Right lobe of liver (tissue), 6 donors: ENCODE data around the gene PTPN18. TPM values are rescaled to one million over a fixed set of nuclear protein-coding genes. Genes with fewer than 3 reads are reported as not detected.

Experiments
- ATAC-seq, 4 donors: fragments of 200-7000 bp; cut with Tn5 transposase; one replicate each; pipeline ENCODE4 v1.9.1; 2020; ENCODE audit warnings: mild to moderate bottlenecking in 4 of 4, moderate library complexity in 4 of 4
- DNase-seq, 3 donors: peaks; one replicate each; pipeline ENCODE4 v3.0.0-alpha.2; 2020
- H3K27ac ChIP-seq, 3 donors: fragments of 200-600 bp; one replicate each; pipeline ENCODE4 v1.8.0; 2022
- H3K27me3 ChIP-seq, 2 donors: fragments of 200-600 bp; one replicate each; pipeline ENCODE4 v1.8.0; 2022
- H3K36me3 ChIP-seq, 4 donors: fragments of 200-600 bp; sonication (generic) in 1 of 4; one replicate each; pipeline versions ENCODE4 v1.5.1 to v1.8.0; 2017 to 2022; ENCODE audit warnings: control low read depth in 1 of 4
- H3K4me1 ChIP-seq, 4 donors: fragments of 200-600 bp; sonication (generic) in 1 of 4; one replicate each; pipeline versions ENCODE4 v1.5.1 to v1.8.0; 2017 to 2022; ENCODE audit warnings: control low read depth in 1 of 4
- H3K4me3 ChIP-seq, 3 donors: fragments of 200-600 bp; one replicate each; pipeline ENCODE4 v1.8.0; 2022
- H3K9me3 ChIP-seq, 4 donors: fragments of 200-600 bp; sonication (generic) in 1 of 4; one replicate each; pipeline versions ENCODE4 v1.5.1 to v1.8.0; 2017 to 2022; ENCODE audit warnings: control low read depth in 1 of 4
- CTCF ChIP-seq, 4 donors: fragments of 200-600 bp in 3 of 4; fragments of 450-650 bp in 1 of 4; IDR thresholded peaks; one replicate each; pipeline versions ENCODE4 v1.5.1 to v1.8.0; 2016 to 2022; ENCODE audit warnings: antibody characterized with exemption in 4 of 4, mild to moderate bottlenecking in 2 of 4
- POLR2A ChIP-seq: fragments of 450-650 bp; IDR thresholded peaks from one replicate; pipeline ENCODE4 v1.6.1; 2017; ENCODE audit warnings: antibody characterized with exemption, mild to moderate bottlenecking
- WGBS: methylation state at CpG from one replicate; pipeline ENCODE4 v1.1.6; 2018; ENCODE audit warnings: low coverage, low lambda C conversion rate; ENCODE audit not compliant: insufficient coverage; ENCODE audit errors: missing lambda C conversion rate; 5-methylcytosine and 5-hydroxymethylcytosine counted together
- intact Hi-C, 2 donors: fragments of 100-400 bp; cut with DNase I; formaldehyde crosslinking; loops; one replicate each; pipeline versions ENCODE4 v1.11.2 to v1.14.1; 2022
- total RNA-seq, 6 experiments: library from RNA; depleted of rRNA in 2 of 6; stranded (reverse); fragments of >200 nt in 2 of 6; fragmentation: NEBNext Ultra II Directional in 3 of 6; extraction: Animal tissue kit (Norgen Biotek cat#: 25700) in 3 of 6; gene quantifications; one replicate each; pipeline versions ENCODE4 v1.1.0 to v1.2.4, GENCODE V29; 2016 to 2023
- donor health status: DM: no; HTN: yes; CAD: no.
- donor health status: DM: no; HTN: no; CAD: no.
- donor health status: DM: no; HTN: no; CAD: no.
- donor health status: DM: no; HTN: yes; CAD: no.
- donor health status: DM: no; HTN: yes; CAD: no.

Gene PTPN18
- total RNA-seq, 6 experiments from 2014 or later: 25.6 to 43.5 (median 30.3) TPM

GRCh38 chr2:130349174-130349573 lies 6.7 kb upstream of the PTPN18 start:
- no peaks in the 10 kb centered on the region for H3K9me3 ChIP-seq
- H3K4me3 ChIP-seq: no peak overlapping the region
- intact Hi-C loops: no loop called here
- no peaks in the 10 kb centered on the region for H3K27me3 ChIP-seq
- peaks cover 5 to 33% (median 18%) of the 10 kb centered on the region in 4 donors for H3K36me3 ChIP-seq
- H3K27ac ChIP-seq: no peak overlapping the region
- DNase-seq (no peak), ATAC-seq (no peak)
- 100% methylated on average over 3 of the region's 3 CpGs for whole genome bisulfite sequencing
- no peak for TF ChIP-seq POLR2A
- no peak for TF ChIP-seq CTCF (IDR thresholded peaks at IDR 0.05)
- H3K4me1 ChIP-seq: no peaks in the 10 kb centered on the region

- Histone ChIP-seq H3K27ac (no peak overlapping the region), H3K4me3 (no peak overlapping the region), H3K36me3 (peaks cover 0 to 11% (median 7%) of the 10 kb centered on the region in 4 donors), H3K9me3 (no peaks in the 10 kb centered on the region), H3K27me3 (no peaks in the 10 kb centered on the region), H3K4me1 (peaks cover 0 to 7% (median 0%) of the 10 kb centered on the region in 4 donors)
- no peak for TF ChIP-seq CTCF (IDR thresholded peaks at IDR 0.05)
- no peak for TF ChIP-seq POLR2A
- WGBS: 60% methylated on average over 6 of the region's 7 CpGs
- ATAC-seq (no peak), DNase-seq (no peak)
- intact Hi-C loops: no loop called here
These were observed 4.1 kb upstream of the PTPN18 start for GRCh38 chr2:130351711-130352110.

- peaks cover 0 to 6% (median 3%) of the 10 kb centered on the region in 4 donors for H3K36me3 ChIP-seq
- WGBS: 57% methylated on average over 7 of the region's 7 CpGs
- no peak for ATAC-seq
- no peak overlapping the region for H3K27ac ChIP-seq
- H3K27me3 ChIP-seq: no peaks in the 10 kb centered on the region
- no peak overlapping the region for H3K4me3 ChIP-seq
- intact Hi-C loops: no loop called here
- DNase-seq: no peak
- TF ChIP-seq CTCF (IDR thresholded peaks at IDR 0.05) (no peak), POLR2A (no peak)
- peaks cover 0 to 12% (median 0%) of the 10 kb centered on the region in 4 donors for H3K4me1 ChIP-seq
- no peaks in the 10 kb centered on the region for H3K9me3 ChIP-seq
These were observed 3.6 kb upstream of the PTPN18 start for GRCh38 chr2:130352237-130352636.

GRCh38 chr2:130353291-130354138 lies 2.3 kb upstream of the PTPN18 start:
- no peak for ATAC-seq
- Histone ChIP-seq H3K27me3 (no peaks in the 10 kb centered on the region), H3K4me3 (no peak overlapping the region), H3K4me1 (peaks cover 0 to 12% (median 0%) of the 10 kb centered on the region in 4 donors), H3K27ac (no peak overlapping the region), H3K9me3 (no peaks in the 10 kb centered on the region), H3K36me3 (no peaks in the 10 kb centered on the region)
- no peak for DNase-seq
- TF ChIP-seq CTCF (IDR thresholded peaks at IDR 0.05) (no peak), POLR2A (no peak)
- WGBS: 96% methylated on average over 4 of the region's 7 CpGs
- intact Hi-C loops: no loop called here
